ENCODE measurements around the gene CEP250.

GRCh38 chr20:35525639-35526038, 70.2 kb downstream of the CEP250 start:
- TF ChIP-seq POLR2A (IDR thresholded peaks at IDR 0.05; ENCODE audit: low read depth, low read length) (no peak), POLR2AphosphoS5 (IDR thresholded peaks at IDR 0.05; ENCODE audit: low read depth, low read length) (no peak), SPI1 (IDR thresholded peaks at IDR 0.05; ENCODE audit: low read depth, low read length) (no peak)

All from GM12891 (cell line).